Mesendoderm (in vitro differentiated cells): ENCODE data around the gene ZNF574.

ENCODE experiments used
- DNase-seq: peaks from one replicate; pipeline ENCODE4 v3.0.0; 2013
- H2AK5ac ChIP-seq: 2 replicates; pipeline ENCODE4 v1.6.1; 2013; ENCODE audit warnings: low read length, inconsistent platforms
- H2BK120ac ChIP-seq: 2 replicates; pipeline ENCODE4 v1.6.1; 2013; ENCODE audit warnings: low read depth, mild to moderate bottlenecking, low read length, moderate library complexity, mixed read lengths
- H2BK15ac ChIP-seq: replicated peaks from 2 replicates; pipeline ENCODE4 v1.6.1; 2013; ENCODE audit warnings: low read depth, mild to moderate bottlenecking, moderate library complexity
- H2BK5ac ChIP-seq: 2 replicates; pipeline ENCODE4 v1.6.1; 2013; ENCODE audit warnings: low read length, inconsistent platforms
- H3K18ac ChIP-seq: 2 replicates; pipeline ENCODE4 v1.6.1; 2013; ENCODE audit warnings: mild to moderate bottlenecking, low read length, mixed read lengths
- H3K23ac ChIP-seq: one replicate; pipeline ENCODE4 v1.6.1; 2013; ENCODE audit warnings: low read length
- H3K27ac ChIP-seq: 2 replicates; pipeline ENCODE4 v1.5.1; 2013; ENCODE audit warnings: low read depth, mild to moderate bottlenecking, inconsistent platforms, low read length, moderate library complexity
- H3K27me3 ChIP-seq: 2 replicates; pipeline ENCODE4 v1.6.1; 2013; ENCODE audit warnings: low read length, control low read depth, mild to moderate bottlenecking, inconsistent platforms; ENCODE audit not compliant: insufficient read depth, poor library complexity
- H3K36me3 ChIP-seq: 2 replicates; pipeline ENCODE4 v1.6.1; 2013; ENCODE audit warnings: low read length, inconsistent platforms; ENCODE audit not compliant: control insufficient read depth, insufficient read depth
- H3K4ac ChIP-seq: one replicate; pipeline ENCODE4 v1.6.1; 2013; ENCODE audit warnings: low read depth, mild to moderate bottlenecking, low read length, moderate library complexity
- H3K4me1 ChIP-seq: 2 replicates; pipeline ENCODE4 v1.6.1; 2013; ENCODE audit warnings: low read depth, low read length, inconsistent platforms; ENCODE audit not compliant: control insufficient read depth
- H3K4me2 ChIP-seq: 2 replicates; pipeline ENCODE4 v1.6.1; 2013; ENCODE audit warnings: low read length
- H3K4me3 ChIP-seq: 2 replicates; pipeline ENCODE4 v1.5.1; 2013; ENCODE audit warnings: mild to moderate bottlenecking, low read length
- H3K56ac ChIP-seq: one replicate; pipeline ENCODE4 v1.6.1; 2013; ENCODE audit warnings: low read length
- H3K79me1 ChIP-seq: 2 replicates; pipeline ENCODE4 v1.6.1; 2013; ENCODE audit warnings: low read length, inconsistent platforms
- H3K79me2 ChIP-seq: 2 replicates; pipeline ENCODE4 v1.6.1; 2013; ENCODE audit warnings: mild to moderate bottlenecking, low read length; ENCODE audit not compliant: control insufficient read depth, insufficient read depth
- H3K9ac ChIP-seq: 2 replicates; pipeline ENCODE4 v1.6.1; 2013; ENCODE audit warnings: low read length, inconsistent platforms
- H4K5ac ChIP-seq: one replicate; pipeline ENCODE4 v1.6.1; 2013; ENCODE audit warnings: low read length
- H4K8ac ChIP-seq: one replicate; pipeline ENCODE4 v1.6.1; 2013; ENCODE audit warnings: low read depth, mild to moderate bottlenecking, control low read depth, low read length, moderate library complexity
- WGBS: extraction: QIAGEN DNeasy Blood & Tissue Kit; methylation state at CpG from one replicate; pipeline ENCODE4 v1.1.7; 2013; ENCODE audit warnings: low lambda C conversion rate, missing lambda C conversion rate; ENCODE audit not compliant: insufficient coverage; ENCODE audit errors: extremely low coverage; 5-methylcytosine and 5-hydroxymethylcytosine counted together

ZNF574 gene

DNA sequence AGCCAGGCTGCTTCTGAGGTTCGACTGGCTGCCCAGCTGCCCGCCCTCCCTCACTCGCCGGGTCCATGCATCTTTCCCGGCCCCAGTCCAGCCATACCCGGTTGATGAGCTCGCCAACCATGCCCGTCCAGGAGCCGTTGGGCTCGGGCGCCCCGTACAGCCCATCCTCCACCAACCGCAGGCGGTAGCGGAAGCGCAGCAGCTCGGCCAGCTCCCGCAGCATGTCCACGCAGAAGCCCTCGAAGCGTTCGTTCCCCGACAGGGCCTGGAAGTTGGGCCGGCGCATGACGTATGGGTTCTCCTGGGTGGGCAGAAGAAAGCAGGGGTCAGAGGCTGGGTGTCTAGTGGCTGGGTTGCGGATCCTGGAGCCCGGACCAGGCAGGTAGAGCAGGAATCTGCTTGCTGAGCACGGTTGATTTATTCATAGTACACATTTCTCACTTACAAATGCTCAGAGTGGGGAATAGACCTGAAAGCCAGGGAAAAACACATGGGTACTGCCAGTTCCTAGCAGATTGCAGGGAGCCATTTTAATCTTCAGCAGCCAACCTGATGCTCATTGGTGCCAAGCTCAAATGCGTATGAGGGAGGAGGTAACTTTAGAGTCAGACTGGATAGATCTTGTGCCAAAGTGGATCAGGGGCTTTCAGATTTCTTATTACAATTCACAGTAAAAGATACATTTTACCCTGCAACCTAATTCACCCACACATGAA is 33.4 kb upstream of the ZNF574 start:
- Histone ChIP-seq H3K9ac (no peak overlapping the region), H4K5ac (no peak overlapping the region), H3K79me2 (no peaks in the 10 kb centered on the region), H3K23ac (no peak overlapping the region), H2BK120ac (no peak overlapping the region), H3K36me3 (peaks cover 1% of the 10 kb centered on the region), H2AK5ac (no peak overlapping the region), H3K56ac (no peak overlapping the region), H3K4ac (no peak overlapping the region), H3K4me3 (no peak overlapping the region), H3K4me2 (no peak overlapping the region), H3K79me1 (no peaks in the 10 kb centered on the region), H2BK5ac (no peak overlapping the region), H3K27ac (no peak overlapping the region), H3K4me1 (no peaks in the 10 kb centered on the region), H2BK15ac (no peak overlapping the region), H4K8ac (no peak overlapping the region), H3K27me3 (no peaks in the 10 kb centered on the region), H3K18ac (no peak overlapping the region)
- WGBS = no CpG with 5 or more reads among the region's 30 CpGs
- DNase-seq = no peak

GRCh38 chr19:42045575-42045974 is 30.4 kb upstream of the ZNF574 start:
- Histone ChIP-seq H3K9ac (no peak overlapping the region), H3K4me2 (no peak overlapping the region), H4K5ac (no peak overlapping the region), H3K79me2 (no peaks in the 10 kb centered on the region), H3K18ac (no peak overlapping the region), H3K4me3 (no peak overlapping the region), H2BK120ac (no peak overlapping the region), H3K79me1 (no peaks in the 10 kb centered on the region), H3K4me1 (no peaks in the 10 kb centered on the region), H3K4ac (no peak overlapping the region), H3K56ac (no peak overlapping the region), H2BK5ac (no peak overlapping the region), H2BK15ac (no peak overlapping the region), H4K8ac (no peak overlapping the region), H3K27me3 (no peaks in the 10 kb centered on the region), H3K23ac (no peak overlapping the region), H3K27ac (no peak overlapping the region), H3K36me3 (peaks cover 1% of the 10 kb centered on the region), H2AK5ac (no peak overlapping the region)
- no CpG with 5 or more reads among the region's 7 CpGs for WGBS
- no peak for DNase-seq

GRCh38 chr19:42048992-42049391 is 27.0 kb upstream of the ZNF574 start:
- Histone ChIP-seq H3K4me1 (no peaks in the 10 kb centered on the region), H2AK5ac (no peak overlapping the region), H4K5ac (no peak overlapping the region), H3K9ac (no peak overlapping the region), H3K79me2 (no peaks in the 10 kb centered on the region), H3K18ac (no peak overlapping the region), H2BK15ac (no peak overlapping the region), H2BK120ac (no peak overlapping the region), H3K4me2 (no peak overlapping the region), H3K4me3 (no peak overlapping the region), H3K79me1 (no peaks in the 10 kb centered on the region), H3K4ac (no peak overlapping the region), H3K56ac (no peak overlapping the region), H3K27me3 (no peaks in the 10 kb centered on the region), H3K27ac (no peak overlapping the region), H2BK5ac (no peak overlapping the region), H3K36me3 (peaks cover 3% of the 10 kb centered on the region), H4K8ac (no peak overlapping the region), H3K23ac (no peak overlapping the region)
- DNase-seq = no peak
- no CpG with 5 or more reads among the region's 4 CpGs for WGBS

- H4K8ac ChIP-seq = no peak overlapping the region
- no peak overlapping the region for H3K4me3 ChIP-seq
- no peak overlapping the region for H3K4me2 ChIP-seq
- no peak overlapping the region for H3K27ac ChIP-seq
- no peak overlapping the region for H3K4ac ChIP-seq
- H3K79me1 ChIP-seq = no peaks in the 10 kb centered on the region
- WGBS = no CpG with 5 or more reads among the region's 14 CpGs
- no peaks in the 10 kb centered on the region for H3K27me3 ChIP-seq
- no peak overlapping the region for H2BK120ac ChIP-seq
- no peaks in the 10 kb centered on the region for H3K79me2 ChIP-seq
- no peak overlapping the region for H3K18ac ChIP-seq
- peaks cover 3% of the 10 kb centered on the region for H3K36me3 ChIP-seq
- no peak overlapping the region for H4K5ac ChIP-seq
- H2BK15ac ChIP-seq = no peak overlapping the region
- H3K9ac ChIP-seq = no peak overlapping the region
- no peak for DNase-seq
- H3K4me1 ChIP-seq = no peaks in the 10 kb centered on the region
- H3K56ac ChIP-seq = no peak overlapping the region
- no peak overlapping the region for H2AK5ac ChIP-seq
- H2BK5ac ChIP-seq = no peak overlapping the region
- H3K23ac ChIP-seq = no peak overlapping the region
Observed at GRCh38 chr19:42051166-42052115, 24.5 kb upstream of the ZNF574 start.

DNA sequence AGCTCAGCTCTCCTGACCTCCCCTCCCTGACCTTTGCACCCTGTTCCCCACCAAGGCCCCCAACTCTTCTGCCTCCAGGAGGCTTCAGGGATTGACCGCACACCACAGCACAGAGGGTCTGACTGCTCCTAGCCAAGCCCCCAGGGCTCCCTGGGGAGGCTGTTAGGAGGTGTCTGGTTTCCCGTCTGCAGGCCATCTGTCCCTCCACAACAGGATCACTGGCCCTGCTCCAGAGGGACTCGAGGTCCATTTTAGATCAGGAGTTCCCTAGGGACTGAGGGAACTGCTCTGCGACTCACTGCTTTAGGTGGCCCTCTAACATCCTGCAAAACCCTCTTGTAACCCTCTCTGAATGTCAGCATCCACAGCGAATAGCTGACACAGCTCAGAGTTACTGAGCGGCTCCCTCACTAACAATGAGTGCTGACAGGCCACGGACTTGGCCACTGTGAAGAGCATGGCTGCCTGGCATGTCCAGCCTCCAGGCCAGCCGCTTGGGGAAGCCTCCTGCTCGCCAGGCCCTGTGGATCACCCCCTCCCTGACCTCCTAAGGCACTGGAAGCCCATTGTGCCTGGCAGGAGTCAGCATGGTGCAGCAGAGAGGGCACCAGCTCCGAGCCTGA is 23.6 kb upstream of the ZNF574 start:
- no peak overlapping the region for H2AK5ac ChIP-seq
- no peak overlapping the region for H3K9ac ChIP-seq
- H3K79me2 ChIP-seq = no peaks in the 10 kb centered on the region
- no CpG with 5 or more reads among the region's 10 CpGs for WGBS
- H4K8ac ChIP-seq = no peak overlapping the region
- no peak for DNase-seq
- no peak overlapping the region for H3K4me3 ChIP-seq
- no peak overlapping the region for H2BK5ac ChIP-seq
- no peak overlapping the region for H2BK120ac ChIP-seq
- H3K27ac ChIP-seq = no peak overlapping the region
- H3K4me1 ChIP-seq = no peaks in the 10 kb centered on the region
- no peak overlapping the region for H3K4ac ChIP-seq
- H3K23ac ChIP-seq = no peak overlapping the region
- no peak overlapping the region for H3K18ac ChIP-seq
- H3K79me1 ChIP-seq = no peaks in the 10 kb centered on the region
- H4K5ac ChIP-seq = no peak overlapping the region
- H3K56ac ChIP-seq = no peak overlapping the region
- no peaks in the 10 kb centered on the region for H3K27me3 ChIP-seq
- no peak overlapping the region for H3K4me2 ChIP-seq
- no peak overlapping the region for H2BK15ac ChIP-seq
- peaks cover 7% of the 10 kb centered on the region for H3K36me3 ChIP-seq
